Raji (cell line): ENCODE data around the gene INPP5J.

Source experiments
- POLR2A ChIP-seq: IDR thresholded peaks from 2 replicates; pipeline ENCODE4 v1.6.1; 2011; ENCODE audit warnings: low read depth, low read length, control low read depth; ENCODE audit not compliant: insufficient read depth

INPP5J gene, protein sequence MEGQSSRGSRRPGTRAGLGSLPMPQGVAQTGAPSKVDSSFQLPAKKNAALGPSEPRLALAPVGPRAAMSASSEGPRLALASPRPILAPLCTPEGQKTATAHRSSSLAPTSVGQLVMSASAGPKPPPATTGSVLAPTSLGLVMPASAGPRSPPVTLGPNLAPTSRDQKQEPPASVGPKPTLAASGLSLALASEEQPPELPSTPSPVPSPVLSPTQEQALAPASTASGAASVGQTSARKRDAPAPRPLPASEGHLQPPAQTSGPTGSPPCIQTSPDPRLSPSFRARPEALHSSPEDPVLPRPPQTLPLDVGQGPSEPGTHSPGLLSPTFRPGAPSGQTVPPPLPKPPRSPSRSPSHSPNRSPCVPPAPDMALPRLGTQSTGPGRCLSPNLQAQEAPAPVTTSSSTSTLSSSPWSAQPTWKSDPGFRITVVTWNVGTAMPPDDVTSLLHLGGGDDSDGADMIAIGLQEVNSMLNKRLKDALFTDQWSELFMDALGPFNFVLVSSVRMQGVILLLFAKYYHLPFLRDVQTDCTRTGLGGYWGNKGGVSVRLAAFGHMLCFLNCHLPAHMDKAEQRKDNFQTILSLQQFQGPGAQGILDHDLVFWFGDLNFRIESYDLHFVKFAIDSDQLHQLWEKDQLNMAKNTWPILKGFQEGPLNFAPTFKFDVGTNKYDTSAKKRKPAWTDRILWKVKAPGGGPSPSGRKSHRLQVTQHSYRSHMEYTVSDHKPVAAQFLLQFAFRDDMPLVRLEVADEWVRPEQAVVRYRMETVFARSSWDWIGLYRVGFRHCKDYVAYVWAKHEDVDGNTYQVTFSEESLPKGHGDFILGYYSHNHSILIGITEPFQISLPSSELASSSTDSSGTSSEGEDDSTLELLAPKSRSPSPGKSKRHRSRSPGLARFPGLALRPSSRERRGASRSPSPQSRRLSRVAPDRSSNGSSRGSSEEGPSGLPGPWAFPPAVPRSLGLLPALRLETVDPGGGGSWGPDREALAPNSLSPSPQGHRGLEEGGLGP

GRCh38 chr22:31122532-31123291, at the start of gene INPP5J:
INPP5J (plus strand) TSS chr22:31122966; CDS start chr22:31123015, 49 bp downstream.
- no peak for TF ChIP-seq POLR2A

- no peak for TF ChIP-seq POLR2A
Observed at GRCh38 chr22:31075961-31076360, 46.8 kb upstream of the INPP5J start.

GRCh38 chr22:31077681-31078080, 45.1 kb upstream of the INPP5J start:
- no peak for TF ChIP-seq POLR2A

DNA sequence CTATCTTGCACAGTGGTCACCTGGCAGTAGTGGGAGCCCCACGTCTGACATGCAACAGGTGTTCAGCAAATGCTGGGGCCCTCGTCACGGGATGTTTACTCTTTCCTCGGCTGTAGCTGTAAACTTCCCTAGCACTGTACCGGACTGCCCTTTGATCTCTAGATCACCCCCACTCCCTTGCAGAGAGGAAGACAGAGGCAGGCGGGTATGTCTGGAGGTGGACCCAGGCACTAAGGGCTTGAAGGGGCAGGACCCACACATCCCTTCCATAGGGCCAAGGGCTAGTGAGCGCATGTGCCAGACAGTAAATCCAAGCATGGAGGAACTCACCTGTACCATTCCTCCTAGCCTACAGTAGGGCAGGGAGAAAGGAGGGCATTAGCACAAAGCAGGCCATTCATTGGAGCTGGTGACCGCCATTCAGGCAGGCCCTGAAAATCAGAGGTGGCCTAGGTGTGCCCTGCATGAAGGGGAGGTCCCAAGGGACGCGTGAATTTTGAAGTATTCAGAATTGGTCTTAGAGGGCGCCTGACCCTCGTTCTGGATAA, 43.6 kb upstream of the INPP5J start:
- no peak for TF ChIP-seq POLR2A

DNA sequence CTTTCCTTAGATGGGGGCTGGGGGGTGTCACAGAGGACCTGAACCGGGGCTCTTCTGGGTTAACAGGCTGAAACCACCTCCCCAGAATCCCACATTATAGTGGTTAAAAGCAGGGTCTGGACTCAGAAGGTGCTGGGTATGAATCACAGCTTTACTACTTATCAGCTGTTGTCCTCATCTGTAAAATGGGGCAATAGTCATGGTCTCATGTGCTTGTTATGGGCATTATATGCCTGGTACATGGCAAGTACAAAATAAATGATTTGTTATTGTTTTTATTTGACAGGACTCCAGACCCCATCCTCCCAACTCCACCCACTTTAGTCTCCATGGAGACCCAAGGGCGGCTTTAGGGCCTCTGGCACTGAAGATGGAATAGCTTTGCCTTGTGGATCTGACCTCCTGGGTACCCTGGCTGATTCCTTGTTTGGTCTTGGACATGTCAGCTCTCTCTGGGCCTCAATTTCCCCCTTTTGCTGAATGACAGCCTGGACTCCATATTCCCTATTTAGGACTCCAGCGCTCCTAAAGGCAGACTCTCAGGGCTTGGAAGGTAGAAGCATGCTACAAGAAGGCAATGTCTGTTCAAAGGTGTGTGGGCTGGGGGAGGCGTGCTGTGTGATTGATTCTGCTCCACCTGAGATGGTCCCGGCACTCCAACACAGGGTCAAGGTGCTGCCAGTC, 42.5 kb upstream of the INPP5J start:
- TF ChIP-seq POLR2A = no peak

GRCh38 chr22:31080848-31081649, 41.7 kb upstream of the INPP5J start, which contains the start of gene SMTN:
SMTN (plus strand) TSS chr22:31081318; CDS start chr22:31083259, 1,941 bp downstream.
- TF ChIP-seq POLR2A = peak; percentile 88

- TF ChIP-seq POLR2A = no peak
Observed at GRCh38 chr22:31081963-31082605, 40.7 kb upstream of the INPP5J start.

GRCh38 chr22:31082606-31083376, 40.0 kb upstream of the INPP5J start:
- peak; percentile 32 for TF ChIP-seq POLR2A

DNA sequence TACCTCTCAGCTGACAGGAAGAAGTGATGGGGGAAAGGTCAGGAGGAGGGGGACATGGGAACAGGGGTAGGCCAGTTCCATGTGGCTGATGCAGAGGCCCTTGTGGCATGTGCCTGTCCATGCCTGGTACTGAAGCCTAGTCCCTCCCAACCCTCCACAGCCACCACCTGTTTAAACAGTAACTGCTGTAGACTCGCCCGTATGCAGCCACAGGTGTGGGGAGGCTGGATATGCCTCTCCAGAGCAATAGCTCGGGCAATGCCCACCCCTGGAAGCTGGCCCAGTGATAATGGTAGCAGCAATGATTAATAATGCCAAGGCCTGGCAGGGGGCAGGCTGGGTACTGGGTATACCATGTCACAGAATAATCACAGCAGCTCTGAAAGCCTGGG, 39.4 kb upstream of the INPP5J start:
- TF ChIP-seq POLR2A = no peak

DNA sequence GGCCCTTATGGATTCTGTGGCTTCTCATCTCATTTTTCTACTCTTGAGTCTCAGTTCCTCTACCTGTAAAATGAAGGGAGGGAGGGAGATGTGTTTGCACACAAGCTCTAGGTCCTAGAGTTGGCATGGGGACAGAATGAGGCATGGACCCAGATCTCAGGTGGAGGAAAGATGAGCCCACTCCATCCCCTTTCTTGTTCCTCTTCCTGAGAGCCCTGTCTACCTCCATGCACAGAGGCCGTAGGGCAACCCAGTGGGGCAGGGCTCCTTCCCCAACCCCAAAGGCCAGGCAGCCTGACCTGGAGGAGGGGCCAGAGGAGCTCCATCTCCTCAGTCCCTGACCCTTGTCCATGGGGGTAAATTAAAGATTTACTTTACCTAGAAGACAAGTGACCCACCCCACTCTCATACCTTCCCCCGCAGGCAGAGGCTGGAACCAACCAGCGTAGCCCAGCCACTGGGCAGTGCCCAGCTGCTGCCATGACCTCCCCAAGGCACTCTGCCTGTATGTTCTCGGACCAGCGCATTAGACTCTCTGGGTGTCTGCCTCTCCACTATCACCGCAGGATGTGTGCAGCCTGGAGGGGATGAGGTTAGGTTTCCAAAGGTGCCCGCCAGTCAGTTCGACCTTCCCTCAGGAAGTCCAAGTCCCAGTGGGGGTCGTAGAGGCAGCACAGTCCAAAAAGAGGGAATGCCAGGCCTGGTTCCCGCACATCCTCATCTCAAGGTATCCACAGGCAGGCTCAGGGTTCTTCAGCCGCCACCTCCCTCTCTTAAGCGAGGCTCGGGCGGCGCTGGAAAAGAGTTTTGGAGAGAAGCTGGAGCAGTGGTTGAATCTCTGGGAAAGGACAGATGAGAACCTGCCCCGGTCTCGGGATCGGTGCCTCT, 38.6 kb upstream of the INPP5J start:
- no peak; the same call in 1 of the 2 replicates for TF ChIP-seq POLR2A
